MCF 10A (cell line): Measurements from ENCODE around the gene ABHD10. TPM values are rescaled to one million over a fixed set of nuclear protein-coding genes. Genes with fewer than 3 reads are reported as not detected.

Experiments
- BruUV-seq: library from RNA; stranded (reverse); fragments of 400-500 nt; replicated peaks from 2 replicates; lab custom pipeline; 2021; lab: Mats Ljungman, UMichigan
- CTCF ChIA-PET: fragments of 300-600 bp; sonication (Branson Sonifier 250); formaldehyde crosslinking; extraction: SDS; loops from one replicate; lab custom pipeline; 2021; ENCODE audit warnings: antibody characterized with exemption, inconsistent platforms; lab: Yijun Ruan, JAX
- POLR2A ChIA-PET: fragments of 300-600, 350-650 bp; sonication (Branson Sonifier 250); formaldehyde crosslinking; extraction: SDS; loops from one replicate; lab custom pipeline; 2020; ENCODE audit warnings: antibody characterized with exemption, inconsistent platforms; lab: Yijun Ruan, JAX
- DNase-seq: peaks from one replicate; pipeline ENCODE4 v3.0.0-alpha.2; 2018; ENCODE audit not compliant: unreplicated experiment
- H3K27ac Mint-ChIP-seq: one replicate; pipeline ENCODE4 v1.8.0; 2022; ENCODE audit warnings: mild to moderate bottlenecking, low read depth, mixed read lengths; ENCODE audit not compliant: unreplicated experiment
- H3K27me3 Mint-ChIP-seq: one replicate; pipeline ENCODE4 v1.8.0; 2022; ENCODE audit warnings: mixed read lengths; ENCODE audit not compliant: insufficient read depth, unreplicated experiment
- H3K36me3 Mint-ChIP-seq: one replicate; pipeline ENCODE4 v1.8.0; 2022; ENCODE audit warnings: mild to moderate bottlenecking, moderate library complexity, mixed read lengths; ENCODE audit not compliant: insufficient read depth, unreplicated experiment
- H3K4me1 Mint-ChIP-seq: one replicate; pipeline ENCODE4 v1.8.0; 2022; ENCODE audit warnings: mixed read lengths; ENCODE audit not compliant: insufficient read depth, unreplicated experiment
- H3K4me3 Mint-ChIP-seq: one replicate; pipeline ENCODE4 v1.8.0; 2022; ENCODE audit warnings: mild to moderate bottlenecking, moderate library complexity, mixed read lengths; ENCODE audit not compliant: unreplicated experiment
- H3K9me3 Mint-ChIP-seq: one replicate; pipeline ENCODE4 v1.8.0; 2022; ENCODE audit warnings: mixed read lengths; ENCODE audit not compliant: unreplicated experiment
- CTCF ChIP-seq: fragments of 200-600 bp; IDR thresholded peaks from one replicate; pipeline ENCODE4 v1.8.0; 2022; ENCODE audit warnings: antibody characterized with exemption, mild to moderate bottlenecking; ENCODE audit not compliant: unreplicated experiment
- intact Hi-C: fragments of 100-400 bp; cut with micrococcal nuclease; formaldehyde crosslinking; loops from 2 replicates; pipeline ENCODE4 v1.14.1; 2022
- total RNA-seq: library from RNA; stranded (reverse); gene quantifications from 2 replicates; pipeline ENCODE4 v1.2.3, GENCODE V29; 2022

Gene ABHD10
- total RNA-seq, 1 experiment from 2014 or later: 34.1 TPM

- Mint-ChIP-seq H3K9me3 (no peaks in the 10 kb centered on the region), H3K4me1 (no peaks in the 10 kb centered on the region), H3K27me3 (no peaks in the 10 kb centered on the region), H3K36me3 (no peaks in the 10 kb centered on the region), H3K27ac (no peak overlapping the region), H3K4me3 (no peak overlapping the region)
- intact Hi-C loops: no loop called here
- TF ChIP-seq CTCF: no peak
- ChIA-PET POLR2A (no interaction called here), CTCF (interaction anchor here (1.0 to 1.4 kb wide), 3 partner anchors 13 to 16 kb away, joined by 3 to 5 read pairs (median 3); no protein-coding TSS in a partner anchor)
- BruUV-seq: no TSS peak
- DNase-seq: no peak
Measured at GRCh38 chr3:112027142-112027541, 48.3 kb downstream of the ABHD10 start.

DNA sequence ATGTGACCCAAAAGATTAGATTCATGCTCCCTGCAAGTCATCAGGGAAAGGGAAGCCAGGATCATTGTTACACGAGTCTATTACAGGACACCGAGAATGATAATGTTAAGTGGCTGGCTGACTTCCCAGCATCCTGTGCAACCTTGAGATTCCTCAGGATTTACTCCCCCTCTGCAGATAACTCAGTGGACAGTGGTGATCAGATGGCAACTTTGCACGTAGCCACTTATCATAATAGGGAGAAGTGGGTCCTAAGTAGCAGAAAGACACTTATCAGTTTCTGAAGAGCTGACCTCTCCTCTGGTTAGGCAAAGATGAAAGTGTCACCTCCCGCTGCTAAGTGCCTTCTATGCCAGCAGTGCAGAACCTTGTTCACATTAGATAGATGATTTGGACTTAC is 49.0 kb downstream of the ABHD10 start:
- POLR2A ChIA-PET: interaction anchor here (0.9 kb wide), 1 partner anchor 49 kb away, joined by 4 read pairs; the partner anchor contains the start of gene ABHD10
- Mint-ChIP-seq H3K4me3 (no peak overlapping the region), H3K4me1 (no peaks in the 10 kb centered on the region), H3K27ac (no peak overlapping the region), H3K36me3 (no peaks in the 10 kb centered on the region), H3K9me3 (no peaks in the 10 kb centered on the region), H3K27me3 (no peaks in the 10 kb centered on the region)
- BruUV-seq: no TSS peak
- no peak for DNase-seq
- CTCF ChIA-PET: no interaction called here
- intact Hi-C loops: no loop called here
- TF ChIP-seq CTCF: no peak

- POLR2A ChIA-PET: no interaction called here
- Mint-ChIP-seq H3K36me3 (no peaks in the 10 kb centered on the region), H3K27me3 (no peaks in the 10 kb centered on the region), H3K27ac (no peak overlapping the region), H3K4me1 (no peaks in the 10 kb centered on the region), H3K4me3 (no peak overlapping the region), H3K9me3 (no peaks in the 10 kb centered on the region)
- CTCF ChIA-PET: interaction anchor here (1.0 to 4.8 kb wide), 2 partner anchors 12 to 42 kb away, joined by 5 to 34 read pairs; no protein-coding TSS in a partner anchor
- no TSS peak for BruUV-seq
- DNase-seq: no peak
- intact Hi-C loops: no loop called here
- TF ChIP-seq CTCF: no peak
Measured at GRCh38 chr3:112030901-112031300, 52.1 kb downstream of the ABHD10 start.

- no peak for DNase-seq
- H3K9me3 Mint-ChIP-seq: no peaks in the 10 kb centered on the region
- no peak for TF ChIP-seq CTCF
- CTCF ChIA-PET: interaction anchor here (0.6 to 4.8 kb wide), 3 partner anchors 11 to 269 kb away, joined by 3 to 34 read pairs (median 5); no protein-coding TSS in a partner anchor
- BruUV-seq: no TSS peak
- H3K36me3 Mint-ChIP-seq: no peaks in the 10 kb centered on the region
- intact Hi-C loops: no loop called here
- no peaks in the 10 kb centered on the region for H3K27me3 Mint-ChIP-seq
- no peak overlapping the region for H3K4me3 Mint-ChIP-seq
- H3K27ac Mint-ChIP-seq: no peak overlapping the region
- POLR2A ChIA-PET: no interaction called here
- H3K4me1 Mint-ChIP-seq: no peaks in the 10 kb centered on the region
Measured at GRCh38 chr3:112032098-112032731, 53.4 kb downstream of the ABHD10 start.
